GM12878 (cell line): ENCODE results near the gene CD82. TPM values are rescaled to one million over a fixed set of nuclear protein-coding genes. Genes with fewer than 3 reads are reported as not detected.
"Not testable (repeated sequence)": the region's sequence is repeated elsewhere in the genome, so short reads cannot be mapped to it uniquely, and the experiment has no call there.

ENCODE experiments used
- ATAC-seq: fragments of 200-7000 bp; cut with Tn5 transposase; 3 replicates; pipeline ENCODE4 v1.9.1; 2020; ENCODE audit warnings: mild to moderate bottlenecking, moderate library complexity
- BruUV-seq: library from RNA; stranded (reverse); fragments of 400-500 nt; replicated peaks from 2 replicates; lab custom pipeline; 2021; lab: Mats Ljungman, UMichigan
- CTCF ChIA-PET: fragments of 300-600 bp; sonication (Branson Sonifier 250); formaldehyde crosslinking; extraction: SDS; loops from one replicate; lab custom pipeline; 2021; ENCODE audit warnings: inconsistent platforms; lab: Yijun Ruan, JAX
- POLR2A ChIA-PET: fragments of 350-600 bp; formaldehyde crosslinking; extraction: SDS; loops from one replicate; lab custom pipeline; 2021; ENCODE audit warnings: inconsistent platforms; lab: Charles Lee
- RAD21 ChIA-PET: fragments of 300-600 bp; sonication (Branson Sonifier 250); formaldehyde crosslinking; loops from one replicate; lab custom pipeline; 2023; ENCODE audit warnings: antibody characterized with exemption; ENCODE audit not compliant: unreplicated experiment; lab: Charles Lee
- SMC1A ChIA-PET: fragments of 300-600 bp; sonication (Branson Sonifier 250); formaldehyde crosslinking; loops from one replicate; lab custom pipeline; 2023; ENCODE audit not compliant: unreplicated experiment, uncharacterized antibody; lab: Charles Lee
- DNase-seq: peaks from one replicate; pipeline ENCODE4 v3.0.0-alpha.2; 2011; ENCODE audit warnings: low read depth, low spot score
- FAIRE-seq: peaks from 3 replicates; lab custom pipeline; 2011; peaks lifted over from hg19 to GRCh38; lab: Jason Lieb, UNC
- H2AFZ ChIP-seq: 2 replicates; pipeline ENCODE4 v1.6.0; 2011; ENCODE audit warnings: low read depth, low read length, control low read depth; ENCODE audit not compliant: control insufficient read depth
- H3K27ac ChIP-seq: 2 replicates; pipeline ENCODE4 v1.5.1; 2011; ENCODE audit warnings: control low read depth; ENCODE audit not compliant: control insufficient read depth, insufficient read depth
- H3K27me3 ChIP-seq, 2 experiments: replicated peaks in 1 of 2; 2 replicates each; pipeline versions ENCODE4 v1.6.0 to v1.6.1; 2011; ENCODE audit warnings: low read length in 1 of 2; ENCODE audit not compliant: control insufficient read depth in 2 of 2, insufficient read depth in 2 of 2
- H3K36me3 ChIP-seq, 2 experiments: 2 replicates each; pipeline ENCODE4 v1.5.1; 2011; ENCODE audit warnings: low read length in 1 of 2; ENCODE audit not compliant: control insufficient read depth in 2 of 2, insufficient read depth in 2 of 2
- H3K4me1 ChIP-seq: 2 replicates; pipeline ENCODE4 v1.6.1; 2011; ENCODE audit warnings: mild to moderate bottlenecking, low read length, moderate library complexity, mixed read lengths; ENCODE audit not compliant: control insufficient read depth, insufficient read depth
- H3K4me2 ChIP-seq: 2 replicates; pipeline ENCODE4 v1.6.0; 2011; ENCODE audit warnings: control low read depth; ENCODE audit not compliant: control insufficient read depth, insufficient read depth
- H3K4me3 ChIP-seq: fragments of 200-600 bp; sonication (generic); 2 replicates; pipeline ENCODE4 v1.5.1; 2016
- H3K79me2 ChIP-seq: 2 replicates; pipeline ENCODE4 v1.6.0; 2011; ENCODE audit warnings: low read length; ENCODE audit not compliant: control insufficient read depth, insufficient read depth
- H3K9ac ChIP-seq: 2 replicates; pipeline ENCODE4 v1.8.0; 2011; ENCODE audit warnings: low read length, control low read depth, mixed read lengths; ENCODE audit not compliant: control insufficient read depth, insufficient read depth
- H3K9me3 ChIP-seq: replicated peaks from 3 replicates; pipeline ENCODE4 v1.5.1; 2011; ENCODE audit warnings: mild to moderate bottlenecking, low read length; ENCODE audit not compliant: control insufficient read depth, insufficient read depth
- H4K20me1 ChIP-seq: 2 replicates; pipeline ENCODE4 v1.6.0; 2011; ENCODE audit not compliant: control insufficient read depth, insufficient read depth
- IKZF2 ChIP-seq, 2 experiments: fragments of 450-650 bp; IDR thresholded peaks; 2 replicates each; pipeline ENCODE4 v1.6.1; 2017; ENCODE audit warnings: mild to moderate bottlenecking in 2 of 2, moderate library complexity in 2 of 2
- MLLT1 ChIP-seq: fragments of 450-650 bp; IDR thresholded peaks from 2 replicates; pipeline ENCODE4 v1.6.1; 2016; ENCODE audit warnings: mild to moderate bottlenecking
- MYB ChIP-seq: fragments of 150-350 bp; IDR thresholded peaks from 2 replicates; pipeline ENCODE4 v1.6.1; 2014; ENCODE audit warnings: mild to moderate bottlenecking, low read depth, low read length, borderline replicate concordance
- NKRF ChIP-seq: fragments of 450-650 bp; conservative IDR thresholded peaks from 2 replicates; pipeline ENCODE4 v1.6.1; 2017; ENCODE audit warnings: mild to moderate bottlenecking, moderate library complexity
- PML ChIP-seq: IDR thresholded peaks from 2 replicates; pipeline ENCODE4 v1.6.1; 2012; ENCODE audit warnings: low read length, inconsistent platforms
- RCOR1 ChIP-seq: conservative IDR thresholded peaks from 2 replicates; pipeline ENCODE4 v1.6.1; 2012; ENCODE audit warnings: low read depth, low read length, improper control_type of control experiment
- WGBS: methylation state at CpG from one replicate; pipeline ENCODE4 v1.1.6; 2016; ENCODE audit warnings: low lambda C conversion rate; ENCODE audit not compliant: insufficient replicate concordance, insufficient coverage; ENCODE audit errors: missing lambda C conversion rate; 5-methylcytosine and 5-hydroxymethylcytosine counted together
- in situ Hi-C: fragments of 300-500 bp; cut with MboI; formaldehyde crosslinking; loops from 9 replicates; pipeline ENCODE4 v1.14.3; 2018; ENCODE audit warnings: mixed read lengths
- intact Hi-C: fragments of 100-400 bp; cut with micrococcal nuclease; formaldehyde crosslinking; loops from one replicate; pipeline ENCODE4 v1.14.2; 2022; ENCODE audit not compliant: unreplicated experiment
- polyA plus RNA-seq, 11 experiments: library from polyadenylated mRNA; depleted of rRNA in 4 of 11; unstranded in 6 of 11; stranded (reverse) in 5 of 11; fragments of >200 nt; fragmentation: Nextera tagmentation in 4 of 11; fragmentation: Illumina TruSeq in 1 of 11; extraction: Ambion mirVana in 4 of 11; extraction: Trizol in 1 of 11; gene quantifications; 1 replicate in 1 of 11; 2 replicates in 10 of 11; pipeline versions ENCODE4 v1.2.1 to v1.2.3, GENCODE V29; 2011 to 2016; ENCODE audit warnings: inconsistent platforms in 2 of 11, missing spikeins in 2 of 11, low read depth in 1 of 11
- total RNA-seq, 4 experiments: library from RNA; depleted of rRNA in 3 of 4; stranded (reverse); fragments of >200 nt in 3 of 4; fragmentation: Illumina TruSeq in 1 of 4; extraction: Trizol in 1 of 4; gene quantifications; 2 replicates each; pipeline versions ENCODE4 v1.2.1 to v1.2.3, GENCODE V29; 2013 to 2021

The CD82 gene
- total and polyA plus RNA-seq, 10 of the 15 experiments (the other 5 are each of a cell fraction or from before 2014, with no cell fraction given), result 5.2 to 180 (median 84.7) TPM

DNA sequence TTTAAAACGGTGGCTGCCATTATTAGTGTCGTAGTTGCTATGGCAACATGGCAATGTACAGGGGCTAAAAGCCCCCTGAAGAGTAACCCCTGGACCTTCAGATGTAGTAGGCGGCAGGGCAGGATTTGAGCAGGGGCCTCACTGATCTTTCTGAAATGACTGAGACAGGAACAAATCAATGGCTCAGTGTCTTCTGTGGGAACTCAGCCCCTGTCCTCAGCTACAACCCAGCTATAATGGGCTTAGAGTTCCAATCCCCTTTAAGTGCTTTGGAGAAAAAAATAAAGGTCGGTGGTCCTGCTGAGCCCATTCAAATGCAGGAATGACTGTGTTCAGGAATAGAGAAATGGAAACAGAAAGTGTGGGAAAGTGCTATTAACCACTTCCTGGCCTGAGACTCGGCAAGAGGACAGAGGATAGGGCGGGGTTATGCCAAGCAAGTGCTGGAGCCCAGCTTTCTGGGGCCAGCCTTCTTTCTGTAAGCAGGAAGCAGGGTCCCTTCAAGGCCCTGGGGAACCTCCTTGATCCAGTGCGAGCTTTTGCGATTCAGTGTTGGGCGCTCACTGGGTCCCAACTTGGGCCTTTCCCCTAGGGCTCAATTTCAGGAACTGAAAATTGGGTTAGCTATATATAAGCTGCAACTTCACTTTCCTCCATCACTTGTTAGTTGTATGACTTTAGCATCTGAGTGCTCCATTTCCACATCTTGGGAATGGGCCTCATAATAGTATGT is 6.1 kb upstream of the CD82 start (continued):
- TF ChIP-seq IKZF2 (IDR thresholded peaks at IDR 0.05) (peak; percentile 94 to 96), MYB (no peak)

DNA sequence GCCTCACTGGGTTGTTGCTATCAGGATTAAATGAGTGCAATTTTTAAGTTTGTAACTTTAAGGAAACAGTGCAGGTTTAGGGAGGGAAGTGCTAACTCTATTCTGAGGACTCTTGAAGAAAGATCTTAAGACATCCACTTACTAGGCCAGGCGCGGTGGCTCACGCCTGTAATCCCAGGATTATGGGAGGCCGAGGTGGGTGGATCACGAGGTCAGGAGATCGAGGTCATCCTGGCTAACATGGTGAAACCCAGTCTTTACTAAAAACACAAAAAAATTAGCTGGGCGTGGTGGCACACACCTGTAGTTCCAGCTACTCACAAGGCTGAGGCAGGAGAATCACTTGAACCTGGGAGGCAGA is 5.5 kb upstream of the CD82 start:
- not testable (repeated sequence) for H3K9me3 ChIP-seq, H2AFZ ChIP-seq, H3K79me2 ChIP-seq, ATAC-seq, FAIRE-seq, H4K20me1 ChIP-seq, H3K27me3 ChIP-seq, H3K4me3 ChIP-seq, H3K36me3 ChIP-seq, DNase-seq, H3K9ac ChIP-seq
- ChIA-PET SMC1A (interaction anchor here (1.3 to 14.0 kb wide), 9 partner anchors 11 to 215 kb away, joined by 3 to 433 read pairs (median 6); no protein-coding TSS in a partner anchor), POLR2A (interaction anchor here (1.3 to 23.1 kb wide), 7 partner anchors 9 to 58 kb away, joined by 5 to 434 read pairs (median 20); no protein-coding TSS in a partner anchor), RAD21 (interaction anchor here (1.3 to 8.5 kb wide), 12 partner anchors 9 to 455 kb away, joined by 3 to 190 read pairs (median 16); no protein-coding TSS in a partner anchor), CTCF (interaction anchor here (0.6 to 9.0 kb wide), 11 partner anchors 14 to 770 kb away, joined by 3 to 477 read pairs (median 9); no protein-coding TSS in a partner anchor)
- Histone ChIP-seq H3K4me1 (peaks cover 32% of the 10 kb centered on the region), H3K4me2 (peak overlapping the region; percentile 79), H3K27ac (peak overlapping the region; percentile 83)
- TSS peak; percentile 94 for BruUV-seq
- intact Hi-C loops, result loop anchor here (2.0 to 10.0 kb wide), 5 partner anchors 49 to 875 kb away; partner anchors contain the start of genes HSD17B12 and TSPAN18
- TF ChIP-seq PML (0 out of 2 replicates have a peak, but pooled peaks have one; percentile 37), MLLT1 (peak; percentile 69; the same call in 1 of the 2 replicates), RCOR1 (0 out of 2 replicates have a peak, but pooled peaks have one; percentile 6), NKRF (0 out of 2 replicates have a peak, but pooled peaks have one; percentile 16)
- WGBS, result 39% methylated on average over 7 of the region's 7 CpGs
- in situ Hi-C loops, result loop anchor here (5.0 to 10.0 kb wide), 2 partner anchors 215 to 352 kb away; no protein-coding TSS in a partner anchor
